SU-DHL-6 (cell line): Measurements from ENCODE around the gene LRRC4B.

Experiments
- CTCF ChIP-seq: fragments of 200-600 bp; sonication (generic); IDR thresholded peaks from one replicate; pipeline ENCODE4 v1.5.1; 2017; ENCODE audit warnings: antibody characterized with exemption, mild to moderate bottlenecking, low read length, moderate library complexity; ENCODE audit not compliant: insufficient read depth, poor library complexity, severe bottlenecking
- EZH2phosphoT487 ChIP-seq: fragments of 200-600 bp; sonication (generic), shearing (Covaris generic); conservative IDR thresholded peaks from 2 replicates; pipeline ENCODE4 v1.6.1; 2018; ENCODE audit warnings: mild to moderate bottlenecking, antibody characterized with exemption, low read length, moderate library complexity, mixed read lengths

GRCh38 chr19:50509366-50509765 is 58.9 kb downstream of the LRRC4B start:
- TF ChIP-seq CTCF (no peak), EZH2phosphoT487 (no peak)
